ENCODE measurements around the gene CHAC1.

Gene CHAC1

GRCh38 chr15:40985541-40986330 lies 32.5 kb downstream of the CHAC1 start:
- Histone ChIP-seq H3F3A (ENCODE audit: insufficient read depth, low read length) (no peaks in the 10 kb centered on the region), H3K36me3 (replicated peaks; ENCODE audit: insufficient read depth, low read length) (peaks cover 7% of the 10 kb centered on the region), H3K9ac (ENCODE audit: low read length) (no peak overlapping the region), H3K27me3 (replicated peaks; ENCODE audit: insufficient read depth, low read length) (no peaks in the 10 kb centered on the region), H3K9me3 (replicated peaks; ENCODE audit: insufficient read depth, low read length) (no peaks in the 10 kb centered on the region), H4K20me1 (ENCODE audit: insufficient read depth, low read length) (no peaks in the 10 kb centered on the region), H3K79me2 (ENCODE audit: low read length) (no peaks in the 10 kb centered on the region), H3K27ac (ENCODE audit: low read length) (no peak overlapping the region), H3K4me3 (ENCODE audit: low read length) (no peak overlapping the region), H3K9me2 (replicated peaks; ENCODE audit: insufficient read depth, low read length) (no peaks in the 10 kb centered on the region), H3K4me1 (ENCODE audit: low read length) (no peaks in the 10 kb centered on the region), H2AFZ (ENCODE audit: low read length) (no peak overlapping the region), H3K4me2 (ENCODE audit: low read depth, low read length) (no peak overlapping the region)
- TF ChIP-seq CTCF (IDR thresholded peaks at IDR 0.05; ENCODE audit: low read length) (no peak), EZH2 (optimal IDR thresholded peaks at IDR 0.05; ENCODE audit: low read depth, low read length) (no peak), EZH2phosphoT487 (IDR thresholded peaks at IDR 0.05; ENCODE audit: low read length) (no peak)
- no peak for DNase-seq

- Histone ChIP-seq H3K36me3 (replicated peaks; ENCODE audit: insufficient read depth, low read length) (peaks cover 7% of the 10 kb centered on the region), H3K27ac (ENCODE audit: low read length) (no peak overlapping the region), H3K4me3 (ENCODE audit: low read length) (no peak overlapping the region), H3K9me3 (replicated peaks; ENCODE audit: insufficient read depth, low read length) (no peaks in the 10 kb centered on the region), H3F3A (ENCODE audit: insufficient read depth, low read length) (no peaks in the 10 kb centered on the region), H2AFZ (ENCODE audit: low read length) (no peak overlapping the region), H3K9me2 (replicated peaks; ENCODE audit: insufficient read depth, low read length) (no peaks in the 10 kb centered on the region), H3K4me2 (ENCODE audit: low read depth, low read length) (no peak overlapping the region), H3K79me2 (ENCODE audit: low read length) (no peaks in the 10 kb centered on the region), H3K27me3 (replicated peaks; ENCODE audit: insufficient read depth, low read length) (no peaks in the 10 kb centered on the region), H3K9ac (ENCODE audit: low read length) (no peak overlapping the region), H4K20me1 (ENCODE audit: insufficient read depth, low read length) (no peaks in the 10 kb centered on the region), H3K4me1 (ENCODE audit: low read length) (no peaks in the 10 kb centered on the region)
- TF ChIP-seq EZH2phosphoT487 (IDR thresholded peaks at IDR 0.05; ENCODE audit: low read length), result no peak
- no peak for TF ChIP-seq EZH2 (optimal IDR thresholded peaks at IDR 0.05; ENCODE audit: low read depth, low read length)
- no peak for DNase-seq
These were observed 33.5 kb downstream of the CHAC1 start for GRCh38 chr15:40986820-40987219.

GRCh38 chr15:40988156-40988555 lies 34.9 kb downstream of the CHAC1 start:
- no peak overlapping the region for H2AFZ ChIP-seq (ENCODE audit: low read length)
- H4K20me1 ChIP-seq (ENCODE audit: insufficient read depth, low read length), result no peaks in the 10 kb centered on the region
- H3K9me2 ChIP-seq (replicated peaks; ENCODE audit: insufficient read depth, low read length), result no peaks in the 10 kb centered on the region
- no peaks in the 10 kb centered on the region for H3K4me1 ChIP-seq (ENCODE audit: low read length)
- no peak overlapping the region for H3K4me2 ChIP-seq (ENCODE audit: low read depth, low read length)
- H3K9ac ChIP-seq (ENCODE audit: low read length), result no peak overlapping the region
- no peak overlapping the region for H3K4me3 ChIP-seq (ENCODE audit: low read length)
- DNase-seq, result no peak
- no peak overlapping the region for H3K27ac ChIP-seq (ENCODE audit: low read length)
- peaks cover 7% of the 10 kb centered on the region for H3K36me3 ChIP-seq (replicated peaks; ENCODE audit: insufficient read depth, low read length)
- TF ChIP-seq EZH2 (optimal IDR thresholded peaks at IDR 0.05; ENCODE audit: low read depth, low read length), result no peak
- no peak for TF ChIP-seq EZH2phosphoT487 (IDR thresholded peaks at IDR 0.05; ENCODE audit: low read length)
- no peak for TF ChIP-seq CTCF (IDR thresholded peaks at IDR 0.05; ENCODE audit: low read length)
- H3K79me2 ChIP-seq (ENCODE audit: low read length), result no peaks in the 10 kb centered on the region
- no peaks in the 10 kb centered on the region for H3F3A ChIP-seq (ENCODE audit: insufficient read depth, low read length)
- H3K27me3 ChIP-seq (replicated peaks; ENCODE audit: insufficient read depth, low read length), result no peaks in the 10 kb centered on the region
- no peaks in the 10 kb centered on the region for H3K9me3 ChIP-seq (replicated peaks; ENCODE audit: insufficient read depth, low read length)

- Histone ChIP-seq H4K20me1 (ENCODE audit: insufficient read depth, low read length) (no peaks in the 10 kb centered on the region), H3K9me3 (replicated peaks; ENCODE audit: insufficient read depth, low read length) (no peaks in the 10 kb centered on the region), H3K9me2 (replicated peaks; ENCODE audit: insufficient read depth, low read length) (no peaks in the 10 kb centered on the region), H3K9ac (ENCODE audit: low read length) (no peak overlapping the region), H2AFZ (ENCODE audit: low read length) (no peak overlapping the region), H3K27ac (ENCODE audit: low read length) (no peak overlapping the region), H3K79me2 (ENCODE audit: low read length) (no peaks in the 10 kb centered on the region), H3F3A (ENCODE audit: insufficient read depth, low read length) (no peaks in the 10 kb centered on the region), H3K36me3 (replicated peaks; ENCODE audit: insufficient read depth, low read length) (peaks cover 7% of the 10 kb centered on the region), H3K27me3 (replicated peaks; ENCODE audit: insufficient read depth, low read length) (no peaks in the 10 kb centered on the region), H3K4me1 (ENCODE audit: low read length) (no peaks in the 10 kb centered on the region), H3K4me3 (ENCODE audit: low read length) (no peak overlapping the region), H3K4me2 (ENCODE audit: low read depth, low read length) (no peak overlapping the region)
- DNase-seq, result no peak
- TF ChIP-seq EZH2phosphoT487 (IDR thresholded peaks at IDR 0.05; ENCODE audit: low read length), result no peak
- no peak for TF ChIP-seq CTCF (IDR thresholded peaks at IDR 0.05; ENCODE audit: low read length)
These were observed 36.8 kb downstream of the CHAC1 start for GRCh38 chr15:40990080-40990479.
